ENCODE measurements around the gene TOR1B.
"Not testable (repeated sequence)": the region's sequence is repeated elsewhere in the genome, so short reads cannot be mapped to it uniquely, and the experiment has no call there.

Gene TOR1B

GRCh38 chr9:129776938-129777768, 25.8 kb upstream of the TOR1B start:
- peak; percentile 74 for DNase-seq

DNA sequence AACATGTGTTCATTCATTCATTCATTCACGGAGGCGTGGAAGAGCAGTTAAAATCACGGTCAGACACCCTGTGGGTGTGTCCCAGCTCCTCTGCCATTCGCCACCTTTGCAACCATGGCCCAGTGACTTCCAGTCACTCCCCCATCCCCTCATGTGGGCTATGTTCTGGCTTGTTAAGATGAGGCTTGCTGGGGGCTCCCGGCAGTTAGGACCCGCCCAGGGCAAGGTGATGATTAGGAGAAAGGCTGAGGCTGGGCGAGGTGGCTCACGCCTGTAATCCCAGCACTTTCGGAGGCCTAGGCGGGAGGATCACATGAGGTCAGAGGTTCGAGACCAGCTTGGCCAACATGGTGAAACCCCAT, 25.2 kb upstream of the TOR1B start:
- DNase-seq: no peak

GRCh38 chr9:129778469-129778868, 24.5 kb upstream of the TOR1B start:
- DNase-seq: no peak

DNA sequence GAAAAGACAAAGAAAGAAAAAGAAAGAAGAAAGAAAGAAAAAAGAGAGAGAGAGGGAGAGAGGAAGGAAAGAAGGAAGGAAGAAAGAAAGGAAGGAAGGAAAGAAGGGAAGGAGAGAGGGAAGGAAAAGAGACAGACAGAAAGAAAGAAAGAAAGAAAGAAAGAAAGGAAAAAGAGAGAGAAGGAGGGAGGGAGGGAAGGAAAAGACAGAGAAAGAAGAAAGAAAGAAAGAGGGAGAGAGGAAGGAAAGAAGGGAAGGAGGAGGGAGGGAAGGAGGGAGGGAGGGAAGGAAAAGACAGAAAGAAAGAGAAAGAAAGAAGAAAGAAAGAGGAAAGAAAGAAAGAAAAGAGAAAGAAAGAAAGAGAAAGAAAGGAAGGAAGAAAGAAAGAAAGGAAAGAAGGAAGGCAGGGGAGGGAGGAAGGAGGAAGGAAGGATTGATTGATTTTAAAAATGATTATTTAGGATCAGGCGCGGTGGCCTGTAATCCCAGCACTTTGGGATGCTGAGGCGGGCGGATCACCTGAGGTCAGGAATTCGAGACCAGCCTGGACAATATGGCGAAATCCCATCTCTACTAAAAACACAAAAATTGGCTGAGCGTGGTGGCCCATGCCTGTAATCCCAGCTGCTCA, 23.3 kb upstream of the TOR1B start:
- no peak for DNase-seq

DNA sequence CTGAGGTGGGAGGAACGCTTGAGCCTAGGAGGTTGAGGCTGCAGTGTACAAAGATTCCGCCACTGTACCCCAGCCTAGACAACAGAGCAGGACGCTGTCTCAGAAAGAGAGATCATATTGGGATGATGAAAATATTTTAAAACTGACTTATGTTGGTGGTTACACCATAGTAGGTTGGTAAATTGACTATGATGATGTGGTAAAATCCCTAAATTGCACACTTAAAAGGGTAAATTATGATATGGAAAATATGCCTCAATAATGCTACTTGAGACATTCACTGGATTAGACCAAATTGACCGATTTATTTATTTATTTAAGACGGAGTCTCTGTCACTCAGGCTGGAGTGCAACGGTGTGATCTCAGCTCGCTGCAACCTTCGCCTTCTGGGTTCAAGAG, 21.9 kb upstream of the TOR1B start:
- DNase-seq: no peak

DNA sequence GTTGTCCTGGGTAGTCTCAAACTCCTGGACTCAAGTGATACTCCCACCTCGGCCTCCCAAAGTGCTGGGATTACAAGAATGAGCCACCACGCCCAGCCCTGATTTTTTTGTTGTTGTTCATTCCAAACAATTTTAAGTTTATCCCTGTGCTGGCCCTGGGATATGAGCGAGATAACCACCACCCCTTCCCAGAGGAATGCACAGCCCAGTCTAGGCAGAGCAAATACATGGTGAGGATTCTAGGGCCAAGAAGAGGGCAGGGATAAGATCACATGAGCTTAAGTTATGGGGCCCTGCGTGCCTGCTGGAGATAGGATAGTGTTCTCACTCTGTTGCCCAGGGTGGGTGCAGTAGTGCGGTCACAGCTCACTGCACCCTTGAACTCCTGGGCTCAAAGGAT, 21.0 kb upstream of the TOR1B start:
- no peak for DNase-seq

DNA sequence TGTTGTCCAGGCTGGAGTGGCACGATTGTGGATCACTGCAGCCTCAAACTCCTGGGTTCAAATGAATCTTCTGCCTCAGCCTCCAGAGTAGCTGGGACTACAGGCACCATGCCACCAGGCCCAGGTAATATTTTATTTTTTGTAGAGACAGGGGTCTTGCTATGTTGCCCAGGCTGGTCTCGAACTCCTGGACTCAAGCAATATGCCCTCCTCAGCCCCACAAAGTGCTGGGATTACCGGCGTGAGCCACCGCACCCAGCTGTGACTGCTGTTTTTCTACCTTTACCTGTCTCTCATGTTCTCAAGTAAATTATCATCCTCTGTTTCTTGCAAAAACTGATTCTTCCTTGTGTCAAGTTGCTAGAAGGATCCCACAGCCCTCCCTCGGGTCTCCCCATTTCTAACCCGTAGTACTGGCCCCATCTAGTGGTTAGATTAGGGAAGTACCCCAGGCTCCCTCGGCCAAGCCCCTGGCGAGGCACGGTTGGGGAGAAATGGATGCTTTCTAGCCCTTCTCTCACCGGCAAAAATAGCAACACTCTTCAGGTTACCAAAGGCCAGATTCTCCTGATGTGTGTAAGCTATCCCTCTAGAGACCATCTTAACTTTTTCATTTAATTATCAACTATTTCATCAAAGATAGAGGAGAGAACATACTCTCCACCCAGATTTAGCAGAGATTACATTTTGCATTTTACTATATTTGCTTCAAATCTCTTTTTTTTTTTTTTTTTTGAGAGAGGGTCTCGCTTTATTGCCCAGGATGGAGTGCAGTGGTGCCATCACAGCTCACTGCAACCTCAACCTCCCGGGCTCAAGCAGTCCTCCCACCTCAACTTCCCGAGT, 19.2 kb upstream of the TOR1B start:
- peak; percentile 75 for DNase-seq

DNA sequence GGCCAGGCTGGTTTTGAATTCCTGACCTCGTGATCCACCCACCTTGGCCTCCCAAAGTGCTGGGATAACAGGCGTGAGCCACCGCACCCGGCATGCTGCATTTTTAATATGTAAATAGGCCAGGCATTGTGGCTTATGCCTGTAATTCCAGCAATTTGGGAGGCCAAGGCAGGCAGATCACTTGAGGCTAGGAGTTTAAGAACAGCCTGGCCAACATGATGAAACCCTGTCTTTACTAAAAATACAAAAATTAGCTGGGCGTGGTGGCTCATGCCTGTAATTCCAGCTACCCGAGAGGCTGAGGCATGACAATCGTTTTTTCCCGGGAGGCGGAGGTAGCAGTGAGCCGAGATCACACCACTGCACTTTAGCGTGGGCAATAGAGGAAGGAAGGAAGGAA, 18.0 kb upstream of the TOR1B start:
- not testable (repeated sequence) for DNase-seq

DNA sequence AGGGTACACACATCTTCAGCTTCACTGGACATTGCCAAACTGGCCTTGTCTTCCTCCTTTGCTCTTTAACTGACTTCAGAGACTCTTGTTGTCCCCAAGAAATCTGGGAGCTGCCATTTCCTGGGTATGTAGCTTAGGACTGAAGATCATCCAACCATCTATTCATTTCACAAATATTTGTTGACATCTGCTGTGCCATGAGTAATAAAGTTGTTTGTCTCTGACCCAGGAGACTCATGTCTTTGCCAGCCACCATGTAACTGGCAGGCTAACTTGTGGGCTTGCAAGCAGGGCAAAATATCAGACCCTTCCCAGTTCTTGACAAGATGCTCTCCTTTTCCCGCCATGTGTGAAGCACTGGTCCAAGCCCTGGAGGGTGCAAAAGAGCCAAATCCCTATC, 17.1 kb upstream of the TOR1B start:
- no peak for DNase-seq

DNA sequence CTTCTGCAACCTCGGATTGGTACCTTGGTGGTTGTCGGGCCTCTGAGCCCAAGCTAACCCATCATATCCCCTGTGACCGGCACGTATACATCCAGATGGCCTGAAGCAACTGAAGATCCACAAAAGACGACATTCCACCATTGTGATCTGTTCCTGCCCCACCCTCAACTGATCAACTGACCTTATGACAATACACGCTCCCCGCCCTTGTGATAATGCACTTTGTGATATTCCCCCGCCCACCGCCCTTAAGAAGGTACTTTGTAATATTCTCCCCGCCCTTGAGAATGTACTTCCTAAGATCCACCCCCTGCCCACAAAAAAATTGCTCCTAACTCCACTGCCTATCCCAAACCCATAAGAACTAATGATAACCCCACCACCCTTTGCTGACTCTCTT, 16.5 kb upstream of the TOR1B start:
- no peak for DNase-seq

GRCh38 chr9:129794549-129794948, 8.4 kb upstream of the TOR1B start:
- no peak for DNase-seq

DNA sequence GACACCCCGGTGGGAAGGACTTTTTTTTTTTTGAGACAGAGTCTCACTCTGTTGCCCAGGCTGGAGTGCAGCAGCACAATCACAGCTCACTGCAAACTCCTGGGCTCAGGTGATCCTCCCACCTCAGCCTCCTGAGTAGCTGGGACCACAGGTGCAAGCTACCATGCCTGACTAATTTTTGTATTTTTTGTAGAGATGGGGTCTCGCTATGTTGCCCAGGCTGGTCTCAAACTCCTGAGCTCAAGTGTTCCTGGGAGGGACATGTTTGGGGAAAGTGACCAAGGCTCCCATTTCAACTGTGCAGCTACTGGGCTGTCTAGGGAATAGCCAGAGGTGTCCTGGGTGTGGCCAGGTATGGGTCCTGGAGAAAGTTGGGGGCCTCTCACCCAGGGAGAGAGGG, 7.0 kb upstream of the TOR1B start:
- DNase-seq: not testable (repeated sequence)

- no peak for DNase-seq
These were observed 4.0 kb upstream of the TOR1B start for GRCh38 chr9:129798973-129799372.

DNA sequence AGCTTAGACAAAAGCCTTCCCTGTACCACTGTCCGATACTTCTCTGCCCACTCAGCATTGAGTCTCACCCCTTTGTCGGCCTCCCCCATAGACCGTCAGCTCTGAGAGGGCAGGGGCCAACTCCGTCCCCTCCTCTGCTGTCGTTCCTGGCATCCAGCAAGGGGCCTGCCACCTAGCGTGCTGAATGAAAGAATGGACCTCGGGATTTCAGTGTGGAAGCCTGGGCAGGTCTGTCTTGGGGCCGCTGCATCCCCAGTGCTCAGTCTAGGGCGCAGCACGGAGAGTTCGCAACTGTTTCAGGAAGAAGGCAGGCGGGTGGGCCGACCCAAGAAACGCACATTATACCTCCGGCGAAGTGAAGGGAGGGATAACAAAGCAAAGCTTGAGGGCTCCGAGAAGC, 1.5 kb upstream of the TOR1B start:
- no peak for DNase-seq

DNA sequence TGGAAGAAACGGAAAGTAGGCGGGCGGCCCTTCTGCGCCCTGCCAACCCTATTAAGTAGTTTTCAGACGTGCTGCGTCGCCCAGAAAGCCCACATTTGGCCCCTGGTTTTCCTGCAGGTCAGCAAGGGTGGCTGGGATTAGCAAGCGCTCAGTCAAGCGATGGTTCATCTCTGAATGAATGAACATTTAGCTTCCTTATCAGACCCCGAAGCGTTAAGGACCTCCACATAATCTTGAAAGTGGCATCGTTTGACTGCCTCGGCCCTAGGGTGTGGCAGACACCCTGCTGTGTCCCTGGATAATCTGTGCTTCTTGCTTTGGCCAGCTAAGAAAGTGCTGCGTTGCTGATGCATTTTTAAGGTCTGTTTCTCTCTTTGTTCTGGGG, 684 bp downstream of the TOR1B start:
- DNase-seq: no peak

GRCh38 chr9:129806061-129806460, 3.1 kb downstream of the TOR1B start:
- DNase-seq: no peak

DNA sequence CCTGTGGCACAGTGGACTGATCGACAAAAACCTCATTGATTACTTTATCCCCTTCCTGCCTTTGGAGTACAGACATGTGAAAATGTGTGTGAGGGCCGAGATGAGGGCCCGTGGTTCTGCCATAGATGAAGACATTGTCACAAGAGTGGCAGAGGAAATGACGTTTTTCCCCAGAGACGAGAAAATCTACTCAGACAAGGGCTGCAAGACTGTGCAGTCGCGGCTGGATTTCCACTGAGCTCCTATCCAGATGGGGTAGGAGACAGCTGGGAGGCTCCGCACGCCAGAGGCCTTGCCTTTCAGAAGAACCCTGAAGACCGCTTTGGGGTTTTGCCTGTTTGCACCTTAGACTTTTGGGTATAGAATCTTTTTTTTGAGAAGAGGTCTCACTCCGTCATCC, 6.4 kb downstream of the TOR1B start:
- DNase-seq: no peak

- DNase-seq: no peak
These were observed 7.1 kb downstream of the TOR1B start for GRCh38 chr9:129810116-129810515.

GRCh38 chr9:129810788-129811187, 7.8 kb downstream of the TOR1B start:
- no peak for DNase-seq

DNA sequence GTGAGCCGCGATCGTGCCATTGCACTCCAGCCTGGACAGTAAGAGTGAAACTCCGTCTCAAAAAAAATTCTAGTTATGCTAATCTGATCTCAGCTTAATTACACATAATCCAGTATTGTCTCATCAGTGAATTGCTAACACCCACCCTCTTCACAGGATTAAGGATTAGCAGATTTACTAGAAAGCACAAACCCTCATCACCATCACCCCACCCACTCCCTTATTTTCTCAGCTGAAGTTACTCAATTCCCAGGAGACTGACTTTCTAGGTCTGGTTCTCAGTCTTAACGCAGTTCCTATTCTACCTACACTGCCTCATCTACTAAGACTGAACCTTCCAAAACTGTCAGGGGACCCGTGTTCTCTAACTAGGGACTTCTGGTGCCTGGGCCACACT, 9.0 kb downstream of the TOR1B start:
- no peak for DNase-seq

- DNase-seq: no peak
These were observed 9.4 kb downstream of the TOR1B start for GRCh38 chr9:129812385-129812784.

GRCh38 chr9:129813661-129814060, 10.7 kb downstream of the TOR1B start:
- no peak for DNase-seq

DNA sequence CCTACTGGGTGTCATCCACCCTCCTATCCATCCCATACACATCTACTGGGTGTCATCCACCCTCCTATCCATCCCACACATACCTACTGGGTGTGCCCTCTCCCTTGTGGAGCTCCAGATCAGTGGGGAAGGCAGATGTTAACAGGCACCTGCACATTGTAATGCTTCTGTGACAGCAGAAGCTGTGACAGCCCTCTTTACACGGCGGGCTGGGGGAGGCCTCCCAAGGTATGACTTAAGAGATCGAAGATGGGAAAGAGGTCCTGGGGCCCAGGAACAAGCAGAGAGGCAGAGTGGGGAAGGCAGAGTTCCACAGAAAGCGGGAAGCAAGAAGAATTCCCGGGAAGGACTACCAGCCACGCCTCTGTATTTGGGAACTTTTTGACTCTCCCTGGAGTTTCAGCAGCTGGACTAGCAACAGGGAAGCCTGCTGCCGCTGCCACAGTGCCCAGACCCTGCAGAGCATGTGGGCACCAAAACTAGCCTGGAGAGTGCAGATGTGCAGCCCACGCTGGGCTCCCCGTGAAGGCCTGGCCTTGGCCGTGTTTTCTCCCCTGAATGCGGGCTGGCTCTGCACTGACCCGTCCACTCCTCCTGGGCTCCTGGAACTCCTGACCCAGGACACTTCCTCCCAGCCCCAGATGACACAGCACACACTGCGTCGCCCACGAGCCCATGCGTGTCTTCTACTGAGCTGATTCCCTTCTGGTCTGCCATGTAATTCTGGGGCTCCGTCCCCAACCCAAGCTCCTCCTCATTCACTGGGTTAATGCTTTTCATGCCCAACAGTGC, 11.6 kb downstream of the TOR1B start:
- DNase-seq: no peak

Data from stimulated activated CD4-positive, alpha-beta T cell treated with anti-CD3 and anti-CD28 coated beads, Interleukin-1b, Interleukin-23, amount 100 ng/mL, for 48 hours (primary cell).